GM21717 (cell line): ENCODE data around the gene EFHC1.
"Not testable (repeated sequence)": the region's sequence is repeated elsewhere in the genome, so short reads cannot be mapped to it uniquely, and the experiment has no call there.

Experiments used
- ATAC-seq: cut with Tn5 transposase; IDR thresholded peaks from one replicate; pipeline ENCODE4 v1.9.1; 2021; ENCODE audit warnings: mild to moderate bottlenecking, moderate library complexity; ENCODE audit not compliant: unreplicated experiment

Gene EFHC1, protein sequence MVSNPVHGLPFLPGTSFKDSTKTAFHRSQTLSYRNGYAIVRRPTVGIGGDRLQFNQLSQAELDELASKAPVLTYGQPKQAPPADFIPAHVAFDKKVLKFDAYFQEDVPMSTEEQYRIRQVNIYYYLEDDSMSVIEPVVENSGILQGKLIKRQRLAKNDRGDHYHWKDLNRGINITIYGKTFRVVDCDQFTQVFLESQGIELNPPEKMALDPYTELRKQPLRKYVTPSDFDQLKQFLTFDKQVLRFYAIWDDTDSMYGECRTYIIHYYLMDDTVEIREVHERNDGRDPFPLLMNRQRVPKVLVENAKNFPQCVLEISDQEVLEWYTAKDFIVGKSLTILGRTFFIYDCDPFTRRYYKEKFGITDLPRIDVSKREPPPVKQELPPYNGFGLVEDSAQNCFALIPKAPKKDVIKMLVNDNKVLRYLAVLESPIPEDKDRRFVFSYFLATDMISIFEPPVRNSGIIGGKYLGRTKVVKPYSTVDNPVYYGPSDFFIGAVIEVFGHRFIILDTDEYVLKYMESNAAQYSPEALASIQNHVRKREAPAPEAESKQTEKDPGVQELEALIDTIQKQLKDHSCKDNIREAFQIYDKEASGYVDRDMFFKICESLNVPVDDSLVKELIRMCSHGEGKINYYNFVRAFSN

DNA sequence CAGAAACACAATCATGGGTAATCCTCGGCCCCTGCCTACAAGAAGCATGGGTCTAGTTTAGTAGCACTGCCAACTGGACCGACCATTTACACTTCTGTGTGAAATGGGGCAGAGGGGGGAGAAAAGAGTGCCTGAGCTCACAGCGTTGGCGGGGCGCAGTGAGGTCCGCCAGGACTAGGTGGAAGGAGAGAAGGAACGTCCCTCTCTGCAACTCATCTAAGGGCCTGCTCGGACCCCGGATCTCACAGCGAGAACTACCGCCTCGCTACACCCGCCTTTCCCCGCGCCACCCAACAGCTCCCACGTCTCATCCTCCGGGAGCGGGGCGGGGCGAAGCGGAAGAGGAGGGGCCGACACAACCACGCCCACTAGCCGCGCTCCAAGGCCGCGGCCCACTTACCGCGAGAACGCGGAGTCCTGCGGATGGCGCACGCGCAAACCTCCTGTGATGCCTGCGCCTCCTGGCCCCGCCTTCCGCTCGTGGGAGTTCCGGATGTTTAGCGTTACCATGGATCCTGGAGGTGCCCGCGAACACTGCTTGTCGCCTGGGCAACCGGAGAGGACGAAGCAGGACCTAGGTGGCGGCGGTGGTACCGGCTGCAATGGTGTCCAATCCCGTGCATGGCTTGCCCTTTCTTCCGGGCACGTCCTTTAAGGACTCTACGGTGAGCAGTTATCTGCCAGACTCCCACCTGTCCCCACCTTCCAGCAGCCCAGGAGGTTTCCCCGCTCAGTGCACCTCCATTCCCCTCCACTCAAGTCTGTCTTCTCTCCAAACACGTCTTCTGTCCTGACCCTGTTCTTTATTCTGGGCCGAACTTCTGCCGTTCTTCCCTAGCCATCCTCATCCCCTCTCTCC, at the start of gene EFHC1:
Gene EFHC1 (plus strand): TSS at position 534 of the 859 bp plus-strand sequence. CDS start 69 bp downstream, at position 603.
- ATAC-seq = peak; percentile 90

DNA sequence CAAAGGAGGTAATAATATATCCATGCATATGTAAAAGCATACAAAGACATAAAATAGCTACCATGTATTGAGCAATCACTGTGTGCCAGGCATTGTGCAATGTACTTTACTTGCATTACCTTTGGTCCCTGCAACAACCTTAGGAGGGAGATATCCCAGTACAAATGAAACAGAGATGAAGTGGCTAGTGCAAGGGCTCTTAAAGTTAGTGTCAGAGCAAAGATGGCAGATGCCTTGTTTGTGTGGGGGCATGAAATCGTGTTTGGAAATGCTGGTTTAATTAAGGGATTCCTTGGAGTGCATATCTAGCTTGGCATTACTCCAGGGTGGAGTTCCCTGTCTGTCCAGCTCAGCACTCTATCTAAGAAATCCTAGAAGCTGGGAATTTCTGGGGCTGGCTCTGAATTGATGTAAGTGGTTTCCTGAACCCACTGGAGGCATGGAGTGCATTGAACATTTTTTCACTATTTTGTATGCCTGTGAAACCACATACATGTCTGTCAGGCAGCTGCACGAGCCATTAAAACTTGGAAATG, 48.4 kb upstream of the EFHC1 start:
- ATAC-seq = no peak

DNA sequence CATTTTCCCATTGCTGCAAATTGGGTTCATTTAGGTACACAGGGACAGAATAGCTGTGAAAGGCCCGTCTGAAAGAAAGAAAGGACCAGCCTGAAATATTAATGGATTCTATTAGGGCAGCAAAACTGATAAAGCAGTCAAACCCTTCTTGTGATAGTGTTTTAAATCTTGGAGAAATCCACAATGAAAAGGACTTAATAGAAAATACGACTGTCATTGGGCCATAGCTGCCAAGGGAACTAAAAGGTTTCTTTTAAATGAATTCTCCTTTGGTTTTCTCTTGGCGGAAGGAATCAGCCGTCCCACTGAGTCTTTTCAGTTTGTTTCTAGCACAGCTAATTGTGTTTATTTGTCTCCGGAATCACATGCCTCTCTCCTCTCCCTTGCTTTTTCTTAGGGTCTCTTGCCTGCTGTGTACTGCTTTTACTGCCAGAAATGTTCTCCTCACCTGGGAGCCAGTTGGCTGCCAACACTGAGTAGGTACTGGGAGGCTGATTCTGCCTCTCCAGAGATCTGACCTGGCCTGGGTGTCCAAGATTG, 46.9 kb upstream of the EFHC1 start:
- ATAC-seq = no peak

DNA sequence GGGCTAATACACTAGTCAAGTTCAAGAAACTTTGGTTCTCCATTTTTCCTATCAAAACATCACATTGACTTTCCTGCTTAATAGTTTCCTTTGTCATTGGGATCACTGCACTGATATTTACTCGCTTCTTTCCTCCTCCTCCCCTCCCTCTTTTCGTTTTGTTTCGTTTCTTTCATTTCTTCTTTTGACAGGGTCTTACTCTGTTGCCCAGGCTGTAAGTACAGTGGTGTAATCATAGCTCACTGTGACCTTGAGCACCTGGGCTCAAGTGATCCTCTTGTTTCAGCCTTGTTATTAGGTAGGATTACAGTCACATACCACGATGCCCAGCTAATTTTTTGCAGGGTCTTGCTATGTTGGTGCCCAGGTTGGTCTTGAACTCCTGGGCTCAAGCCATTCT, 45.9 kb upstream of the EFHC1 start:
- no peak for ATAC-seq

DNA sequence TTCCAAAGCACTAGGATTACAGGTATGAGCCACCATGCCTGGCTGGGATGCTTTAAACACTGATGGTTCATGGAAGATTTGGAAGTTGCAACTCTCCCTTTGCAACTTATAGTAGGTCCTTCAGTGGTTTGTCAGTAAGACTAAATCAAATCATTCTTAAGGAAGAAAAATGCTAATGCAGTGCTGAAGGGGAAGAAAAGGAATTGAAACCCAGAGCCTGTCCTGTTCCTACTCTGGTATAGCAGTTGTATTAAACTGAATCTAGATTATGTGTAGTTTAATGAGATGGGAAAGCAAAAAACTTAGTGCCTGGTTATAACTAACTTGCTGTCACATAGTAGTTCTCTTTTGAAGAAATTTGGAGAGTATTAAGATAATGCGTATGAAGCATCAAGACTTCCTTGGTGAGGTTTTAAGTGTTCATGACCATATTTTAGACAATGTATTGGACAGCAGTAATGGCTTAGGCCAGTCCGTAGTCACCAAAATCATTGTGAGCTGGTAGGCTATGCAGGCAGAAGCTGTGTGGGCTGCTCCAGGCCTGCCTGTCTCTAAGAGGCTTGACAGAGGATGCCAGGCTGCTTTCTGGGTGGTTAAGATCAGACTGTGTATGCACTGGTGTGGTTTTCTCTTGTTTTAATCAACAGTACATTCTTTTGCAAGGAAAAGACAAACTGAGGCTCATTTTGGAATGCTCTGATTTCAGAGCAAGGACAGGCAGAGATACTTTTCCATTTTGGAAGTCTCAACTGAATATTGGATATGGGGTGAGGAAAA, 44.2 kb upstream of the EFHC1 start:
- no peak for ATAC-seq

DNA sequence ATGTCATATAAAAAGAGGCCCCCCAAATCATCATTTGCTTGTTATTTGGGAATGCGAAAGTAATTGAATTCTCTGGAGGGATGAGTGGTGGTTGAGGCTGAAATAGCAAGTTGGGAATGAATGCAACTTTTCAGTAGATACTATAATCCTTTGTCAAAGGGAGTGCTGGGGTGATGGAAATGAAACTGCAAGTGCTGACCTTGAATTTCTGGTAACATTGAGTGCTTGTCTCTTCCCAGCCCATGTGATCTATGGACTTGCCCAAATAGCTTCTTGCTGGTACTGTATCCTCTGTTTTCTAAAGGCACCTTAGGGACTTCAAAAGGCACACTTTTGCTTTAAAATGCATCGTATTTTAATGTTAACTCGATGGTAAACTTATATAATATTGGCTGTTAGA, 43.4 kb upstream of the EFHC1 start:
- no peak for ATAC-seq

DNA sequence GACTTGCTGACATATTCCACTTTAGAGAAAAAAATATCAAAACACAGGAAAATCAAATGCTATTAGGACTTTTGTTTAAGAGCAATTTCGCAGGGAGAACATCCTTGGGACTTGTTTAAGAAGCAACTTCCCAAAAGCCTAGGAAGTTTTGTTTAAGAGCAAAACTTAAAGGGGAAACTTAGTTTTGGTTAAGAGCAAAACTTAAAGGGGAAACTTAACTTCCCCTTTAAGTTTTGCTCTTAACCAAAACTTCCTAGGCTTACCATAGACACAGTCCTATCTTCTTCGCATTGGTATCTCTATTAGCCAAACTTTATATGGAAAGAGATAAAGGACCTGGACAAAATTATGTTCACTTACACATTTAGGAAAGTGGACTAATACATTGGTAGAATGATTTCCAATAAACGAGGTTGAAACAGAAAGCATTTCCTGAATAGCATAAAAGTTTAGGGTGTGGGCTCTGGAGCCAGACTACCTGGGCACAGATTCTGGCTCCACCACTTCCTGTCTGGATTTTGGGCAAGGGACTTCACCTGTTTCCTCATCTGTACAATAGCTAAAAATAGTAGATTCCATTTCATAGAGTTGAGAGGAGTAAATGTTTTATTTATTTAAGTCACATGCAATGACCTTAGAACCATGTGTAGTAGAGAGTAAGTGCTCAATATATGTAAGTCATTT, 42.5 kb upstream of the EFHC1 start:
- no peak for ATAC-seq

DNA sequence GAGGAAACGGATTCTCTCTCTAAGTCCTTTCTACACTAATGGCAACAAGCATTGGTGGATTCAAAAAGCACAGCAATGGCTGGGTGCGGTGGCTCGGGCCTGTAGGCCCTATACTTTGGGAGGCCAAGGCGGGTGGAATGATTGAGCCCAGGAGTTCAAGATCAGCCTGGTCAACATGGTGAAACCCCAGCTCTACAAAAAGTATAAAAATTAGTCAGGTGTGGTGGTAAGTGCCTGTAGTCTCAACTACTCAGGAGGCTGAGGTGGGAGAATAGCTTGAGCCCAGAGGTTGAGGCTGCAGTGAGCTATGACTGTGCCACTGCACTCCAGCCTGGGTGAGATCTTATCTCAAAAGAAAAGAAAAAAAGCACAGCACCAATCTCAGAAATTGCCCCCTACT, 38.9 kb upstream of the EFHC1 start:
- no peak for ATAC-seq

DNA sequence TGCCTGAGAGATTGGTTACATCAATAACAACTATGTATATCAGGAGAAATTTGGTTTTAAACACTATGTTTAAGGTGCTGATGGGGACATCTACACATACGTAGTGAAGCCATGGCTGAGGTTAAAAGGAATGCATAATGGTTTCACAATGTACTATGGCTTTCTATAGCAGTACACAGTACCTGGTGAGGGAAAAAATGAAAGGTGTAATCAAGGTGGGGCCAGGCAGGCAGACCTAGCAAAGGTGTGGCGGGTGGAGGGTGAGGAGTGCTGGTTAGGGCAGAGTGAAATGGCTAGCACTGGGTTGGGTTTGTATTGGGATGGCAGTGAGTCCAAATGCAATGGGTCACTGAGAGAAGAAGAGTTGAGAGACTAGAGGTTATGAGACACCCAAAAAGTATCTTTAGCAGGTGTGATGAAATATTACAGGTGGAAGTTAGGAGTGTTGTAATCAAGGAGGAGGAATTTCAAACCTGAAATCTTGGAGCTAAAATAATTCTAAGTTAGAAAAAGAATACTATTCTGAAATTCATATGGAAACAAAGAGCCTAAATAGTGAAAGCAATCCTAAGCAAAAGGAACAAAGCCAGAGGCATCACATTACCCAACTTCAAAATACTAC, 35.9 kb upstream of the EFHC1 start:
- ATAC-seq = no peak

DNA sequence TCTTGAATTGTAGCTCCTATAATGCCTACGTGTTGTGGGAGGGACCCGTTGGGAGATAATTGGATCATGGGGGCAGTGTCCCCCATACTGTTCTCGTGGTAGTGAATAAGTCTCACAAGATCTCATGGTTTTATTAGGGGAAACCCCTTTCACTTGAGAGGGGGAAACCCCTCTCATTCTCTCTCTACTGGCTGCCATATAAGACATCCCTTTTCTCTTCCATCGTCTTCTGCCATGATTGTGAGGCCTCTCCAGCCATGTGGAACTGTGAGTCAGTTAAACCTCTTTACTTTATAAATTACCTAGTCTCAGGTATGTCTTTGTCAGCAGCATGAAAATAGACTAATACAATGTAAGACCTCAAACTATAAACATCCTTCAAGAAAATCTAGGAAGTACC, 35.1 kb upstream of the EFHC1 start:
- ATAC-seq = no peak

DNA sequence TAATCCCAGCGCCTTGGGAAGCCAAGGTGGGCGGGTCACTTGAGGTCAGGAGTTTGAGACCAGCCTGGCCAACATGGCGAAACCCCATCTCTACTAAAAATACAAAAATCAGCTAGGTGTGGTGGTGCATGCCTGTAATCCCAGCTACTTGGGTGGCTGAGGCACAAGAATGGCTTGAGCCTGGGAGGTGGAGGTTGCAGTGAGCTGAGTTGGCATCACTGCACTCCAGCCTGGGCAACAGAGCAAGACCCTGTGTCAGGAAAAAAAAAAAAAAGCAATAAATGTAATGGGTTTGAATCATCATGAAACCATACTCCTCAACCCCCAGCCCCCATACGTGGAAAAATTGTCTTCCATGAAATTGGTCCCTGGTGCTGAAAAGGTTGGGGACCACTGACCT, 32.0 kb upstream of the EFHC1 start:
- not testable (repeated sequence) for ATAC-seq

DNA sequence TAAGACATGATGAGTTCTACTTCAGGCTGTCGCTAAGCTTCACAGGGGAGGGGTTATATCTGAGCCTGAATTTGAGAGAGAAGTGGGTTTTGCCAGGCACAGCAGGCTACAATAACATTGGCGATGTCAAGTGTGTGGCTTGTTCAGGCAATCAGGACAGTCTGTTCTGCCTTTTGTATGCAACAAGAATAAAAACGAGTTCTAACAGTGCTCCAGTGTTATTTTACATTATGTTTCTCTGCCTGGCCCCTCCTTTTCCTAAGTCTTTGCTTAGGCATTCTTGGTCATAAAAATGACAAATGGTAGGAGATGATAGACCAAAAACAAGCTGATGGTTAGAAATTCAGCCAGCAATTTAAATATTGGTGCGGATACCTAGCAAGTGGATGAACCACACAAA, 31.4 kb upstream of the EFHC1 start:
- no peak for ATAC-seq

DNA sequence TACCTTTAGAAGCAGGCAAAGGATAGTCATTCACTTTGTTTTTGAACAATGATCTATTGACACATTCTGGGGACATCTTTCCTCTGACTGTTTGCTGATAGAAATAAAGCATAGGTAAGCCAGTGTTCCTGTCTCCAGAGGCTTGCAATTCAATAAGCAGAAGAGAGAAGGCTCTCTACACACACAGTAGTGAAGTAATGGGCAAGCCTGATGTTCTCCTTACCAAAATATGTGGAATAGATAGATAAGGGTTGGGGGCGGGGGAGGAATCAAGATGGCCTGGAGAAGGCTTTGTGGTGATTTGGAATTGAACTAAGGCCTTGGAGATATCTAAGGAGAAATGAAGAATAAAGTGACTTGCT, 30.9 kb upstream of the EFHC1 start:
- no peak for ATAC-seq

DNA sequence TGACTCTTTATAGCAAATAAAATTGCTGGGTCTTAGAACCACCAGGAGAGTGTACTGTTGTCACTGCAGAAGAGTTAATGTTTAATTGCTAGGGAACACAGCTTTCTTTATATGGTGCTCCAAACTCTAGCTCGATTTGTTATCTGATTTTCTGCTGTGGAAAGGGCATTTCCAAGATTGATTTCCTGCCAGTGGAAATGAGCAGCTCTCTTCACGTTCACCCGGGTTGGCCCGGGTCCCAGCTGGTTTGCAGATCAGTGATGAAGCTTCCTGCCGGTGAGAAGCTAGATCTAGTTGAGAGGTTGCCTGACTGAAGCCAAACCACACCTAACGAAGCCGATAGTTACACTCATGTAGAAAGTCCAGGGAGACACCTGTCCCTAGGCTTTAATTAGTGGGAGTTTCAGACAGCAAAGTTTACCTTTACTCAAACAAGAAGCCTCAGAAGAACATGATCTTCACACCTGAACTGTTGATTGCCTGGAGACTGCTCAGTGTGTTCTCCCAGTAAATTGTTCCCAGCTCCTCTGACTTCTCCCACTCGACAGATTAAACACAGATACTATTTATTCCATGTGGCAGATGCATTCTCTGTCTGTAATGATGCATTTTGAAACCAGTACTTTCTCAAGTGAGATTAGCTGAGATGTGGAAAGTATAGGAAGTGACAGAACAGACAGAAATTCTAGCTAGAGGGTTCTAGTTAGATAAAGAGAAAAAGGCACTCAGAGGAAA, 30.3 kb upstream of the EFHC1 start:
- ATAC-seq = peak; percentile 66

DNA sequence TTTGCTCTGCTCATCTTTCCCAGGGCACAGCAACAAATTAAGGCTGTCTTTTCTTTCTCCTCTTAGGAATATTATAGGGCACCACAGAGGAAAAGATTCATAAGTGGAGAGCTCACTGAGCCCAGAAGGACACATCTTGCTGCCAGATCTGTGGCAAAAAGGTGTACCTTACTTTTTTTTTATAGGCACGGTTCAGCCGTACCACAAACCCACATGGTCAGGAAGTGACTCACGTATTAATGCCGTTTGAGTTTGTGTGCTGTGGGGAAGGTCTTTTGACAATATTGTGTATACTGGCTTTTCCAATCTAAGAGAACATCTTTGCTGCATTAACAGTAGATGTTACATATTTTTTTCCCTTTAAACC, 29.8 kb upstream of the EFHC1 start:
- peak; percentile 54 for ATAC-seq

DNA sequence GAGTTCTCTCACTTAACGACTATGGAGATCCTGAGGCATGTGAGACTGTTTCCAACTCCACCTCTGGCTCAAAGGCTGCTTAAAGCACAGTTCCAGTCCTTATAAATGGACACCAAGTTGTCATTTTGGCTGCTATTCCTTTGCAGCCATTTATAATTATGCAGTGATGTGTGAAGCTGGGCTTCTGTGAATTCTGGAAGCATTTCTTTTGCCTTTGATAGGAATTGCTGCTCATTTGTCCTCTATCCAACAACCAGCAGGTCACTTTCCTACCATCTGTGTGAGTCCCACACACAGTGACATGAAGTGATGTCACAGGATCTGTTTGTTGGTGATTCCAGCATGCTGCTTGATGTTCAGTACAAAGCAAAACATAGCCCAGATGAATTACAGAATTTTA, 28.5 kb upstream of the EFHC1 start:
- ATAC-seq = no peak

DNA sequence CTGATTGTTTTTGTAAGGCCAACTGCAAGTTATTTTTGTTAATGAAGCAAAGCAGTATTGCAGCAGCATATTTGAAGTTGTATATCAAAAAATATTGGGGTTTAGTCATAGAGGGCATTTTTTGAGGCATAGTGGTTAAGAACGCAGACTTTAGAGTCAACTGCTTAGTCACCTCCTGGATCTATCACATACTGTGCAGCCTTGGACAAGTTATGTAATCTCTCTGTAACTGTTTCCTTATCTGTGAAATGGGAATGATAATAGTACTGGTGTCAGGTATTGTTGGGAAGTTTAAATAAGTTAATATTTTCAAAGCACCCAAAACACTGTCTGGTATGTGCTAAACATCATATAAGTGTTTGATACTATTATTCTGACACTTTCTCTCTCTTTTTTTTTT, 27.2 kb upstream of the EFHC1 start:
- ATAC-seq = no peak

DNA sequence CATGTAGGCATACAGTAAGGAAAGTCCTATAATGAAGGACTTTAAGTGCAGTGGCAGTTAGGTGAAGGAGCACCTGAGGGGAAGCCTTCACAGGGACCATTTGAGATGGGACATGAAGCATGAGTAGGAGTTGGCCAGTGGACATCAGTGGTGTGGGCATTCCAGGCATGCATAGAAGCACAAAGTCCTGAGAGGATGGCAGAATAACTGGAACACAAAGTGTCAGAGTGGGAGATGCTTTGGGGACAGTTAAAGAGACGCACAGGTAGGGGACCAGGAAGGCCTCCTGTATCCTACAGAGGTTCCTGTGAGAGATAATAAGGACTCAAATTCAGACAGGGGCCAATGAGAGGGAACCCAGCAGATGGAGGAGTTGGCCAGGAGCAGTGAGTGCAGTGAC, 26.4 kb upstream of the EFHC1 start:
- peak; percentile 2 for ATAC-seq

DNA sequence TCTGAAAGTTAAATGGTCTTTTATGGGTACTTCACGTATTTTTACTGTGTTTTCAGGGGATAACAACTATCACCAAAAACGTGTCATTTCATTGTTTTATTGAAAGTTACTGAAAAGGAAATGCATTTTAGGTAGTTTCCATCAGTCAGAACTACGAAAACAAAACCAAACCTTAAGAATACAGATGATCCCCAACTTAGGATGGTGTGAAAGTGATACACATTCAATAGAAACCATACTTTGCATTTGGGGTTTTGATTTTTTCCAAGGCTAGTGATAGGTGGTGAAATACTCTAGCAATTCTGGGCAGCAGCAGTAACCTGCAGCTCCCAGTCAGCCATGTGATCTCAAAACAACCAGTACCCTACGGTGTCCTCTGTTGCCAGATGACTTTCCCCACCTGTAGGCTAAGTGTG, 25.9 kb upstream of the EFHC1 start:
- peak; percentile 58 for ATAC-seq
